K562 (cell line): Measurements from ENCODE around the gene SLC24A3. TPM values are rescaled to one million over a fixed set of nuclear protein-coding genes. Genes with fewer than 3 reads are reported as not detected.

Source experiments
- ATAC-seq: fragments of 200-7000 bp; cut with Tn5 transposase; 3 replicates; pipeline ENCODE4 v1.9.1; 2020; ENCODE audit warnings: moderate library complexity
- BruUV-seq: library from RNA; stranded (reverse); fragments of 400-500 nt; replicated peaks from 2 replicates; lab custom pipeline; 2021; lab: Mats Ljungman, UMichigan
- CTCF ChIA-PET: fragments of 300-600 bp; formaldehyde crosslinking; extraction: SDS; loops from one replicate; lab custom pipeline; 2021; ENCODE audit warnings: low intra/inter-chr PET ratio; lab: Yijun Ruan, JAX
- POLR2A ChIA-PET: fragments of 300-600, 350-650 bp; sonication (Branson Sonifier 250); formaldehyde crosslinking; extraction: SDS; loops from one replicate; lab custom pipeline; 2021; ENCODE audit warnings: antibody characterized with exemption, inconsistent platforms; lab: Yijun Ruan, JAX
- DNase-seq, 4 experiments: peaks; one replicate each; pipeline versions ENCODE4 v3.0.0 to v3.0.0-alpha.2; 2011 to 2018; ENCODE audit warnings: low spot score in 3 of 4, mixed read lengths in 3 of 4; ENCODE audit errors: extremely low read depth in 1 of 4
- FAIRE-seq: peaks from 2 replicates; lab custom pipeline; 2011; peaks lifted over from hg19 to GRCh38; lab: Jason Lieb, UNC
- H2AFZ ChIP-seq: 2 replicates; pipeline ENCODE4 v1.6.0; 2011; ENCODE audit warnings: low read depth, low read length, control low read depth, inconsistent platforms
- H3K27ac ChIP-seq: fragments of 200-600 bp; 3 replicates; pipeline ENCODE4 v1.8.0; 2011; ENCODE audit warnings: low read depth, mild to moderate bottlenecking, control low read depth, inconsistent platforms, low read length, moderate library complexity, mixed read lengths; ENCODE audit errors: extremely low read depth
- H3K27me3 ChIP-seq, 2 experiments: fragments of 300-600 bp in 1 of 2; 2 replicates in 1 of 2; 3 replicates in 1 of 2; pipeline versions ENCODE4 v1.6.0 to v1.8.0; 2011; ENCODE audit warnings: inconsistent platforms in 2 of 2, low read length in 2 of 2, mild to moderate bottlenecking in 1 of 2, mixed read lengths in 1 of 2, moderate library complexity in 1 of 2; ENCODE audit not compliant: control insufficient read depth in 2 of 2, insufficient read depth in 2 of 2
- H3K36me3 ChIP-seq: fragments of 300-600 bp; 3 replicates; pipeline ENCODE4 v1.8.0; 2011; ENCODE audit warnings: mild to moderate bottlenecking, low read length, inconsistent platforms; ENCODE audit not compliant: control insufficient read depth, insufficient read depth
- H3K4me1 ChIP-seq, 2 experiments: fragments of 200-600 bp in 1 of 2; replicated peaks in 1 of 2; 2 replicates in 1 of 2; 3 replicates in 1 of 2; pipeline versions ENCODE4 v1.5.1 to v1.8.0; 2011; ENCODE audit warnings: inconsistent platforms in 2 of 2, low read length in 2 of 2, mild to moderate bottlenecking in 1 of 2, mixed read lengths in 1 of 2, moderate library complexity in 1 of 2; ENCODE audit not compliant: control insufficient read depth in 2 of 2, insufficient read depth in 2 of 2
- H3K4me2 ChIP-seq: 2 replicates; pipeline ENCODE4 v1.6.1; 2011; ENCODE audit warnings: low read length, control low read depth, inconsistent platforms, mixed read lengths; ENCODE audit not compliant: insufficient read depth
- H3K4me3 ChIP-seq: fragments of 200-600 bp; sonication (generic), shearing (Covaris generic); 2 replicates; pipeline ENCODE4 v1.5.1; 2016; ENCODE audit warnings: control low read depth, inconsistent platforms
- H3K79me2 ChIP-seq: fragments of 200-600 bp; 3 replicates; pipeline ENCODE4 v1.8.0; 2011; ENCODE audit warnings: low read length, inconsistent platforms; ENCODE audit not compliant: control insufficient read depth, insufficient read depth
- H3K9ac ChIP-seq, 2 experiments: 2 replicates each; pipeline versions ENCODE4 v1.6.0 to v1.6.1; 2011; ENCODE audit warnings: low read depth in 2 of 2, low read length in 2 of 2, control low read depth in 1 of 2, inconsistent platforms in 1 of 2, mild to moderate bottlenecking in 1 of 2, mixed read lengths in 1 of 2; ENCODE audit not compliant: insufficient read depth in 1 of 2
- H3K9me1 ChIP-seq: one replicate; pipeline ENCODE4 v1.6.0; 2011; ENCODE audit warnings: inconsistent platforms, mild to moderate bottlenecking, low read length, moderate library complexity; ENCODE audit not compliant: control insufficient read depth, insufficient read depth
- H3K9me3 ChIP-seq: replicated peaks from 2 replicates; pipeline ENCODE4 v1.5.1; 2011; ENCODE audit warnings: low read depth, low read length, inconsistent platforms; ENCODE audit not compliant: control insufficient read depth, insufficient read depth
- H4K20me1 ChIP-seq: replicated peaks from 2 replicates; pipeline ENCODE4 v1.6.1; 2011; ENCODE audit warnings: low read length, inconsistent platforms, mixed read lengths; ENCODE audit not compliant: control insufficient read depth, insufficient read depth
- CBX5 ChIP-seq: IDR thresholded peaks from 2 replicates; pipeline ENCODE4 v1.6.1; 2014; ENCODE audit warnings: low read depth, borderline replicate concordance
- E2F8 ChIP-seq: fragments of 450-650 bp; IDR thresholded peaks from 2 replicates; pipeline ENCODE4 v1.7.1; 2018; ENCODE audit warnings: mild to moderate bottlenecking, low read depth; ENCODE audit not compliant: partially characterized antibody
- ESRRB ChIP-seq: fragments of 250-450 bp; sonication (Bioruptor Pico); IDR thresholded peaks from 2 replicates; pipeline ENCODE4 v1.5.0; 2020; ENCODE audit warnings: mild to moderate bottlenecking, moderate library complexity, borderline replicate concordance
- ETV1 ChIP-seq: fragments of 450-650 bp; conservative IDR thresholded peaks from 2 replicates; pipeline ENCODE4 v1.6.1; 2016; ENCODE audit warnings: missing genetic modification characterization, control low read depth, low read depth, missing compliant biosample characterization
- FOXJ2 ChIP-seq: fragments of 200-800 bp; sonication (Bioruptor generic); IDR thresholded peaks from 2 replicates; pipeline ENCODE4 v1.6.1; 2016; ENCODE audit warnings: missing genetic modification characterization, missing compliant biosample characterization
- HOXB6 ChIP-seq: fragments of 250-450 bp; sonication (Bioruptor Pico); IDR thresholded peaks from 2 replicates; pipeline ENCODE4 v1.5.1; 2022; ENCODE audit warnings: mild to moderate bottlenecking, borderline replicate concordance
- NFATC3 ChIP-seq: fragments of 450-650 bp; IDR thresholded peaks from 2 replicates; pipeline ENCODE4 v1.6.1; 2017; ENCODE audit warnings: mild to moderate bottlenecking
- POLR2H ChIP-seq: IDR thresholded peaks from 2 replicates; pipeline ENCODE4 v1.6.1; 2016; ENCODE audit warnings: missing genetic modification characterization, low read depth, mild to moderate bottlenecking, control low read depth, missing compliant biosample characterization, moderate library complexity
- SMARCC2 ChIP-seq: fragments of 450-650 bp; IDR thresholded peaks from 2 replicates; pipeline ENCODE4 v1.6.1; 2017; ENCODE audit warnings: antibody characterized with exemption, moderate library complexity, mild to moderate bottlenecking, low read depth
- SP1 ChIP-seq: sonication (generic); formaldehyde crosslinking; IDR thresholded peaks from 2 replicates; pipeline ENCODE4 v1.8.1; 2022; ENCODE audit warnings: mild to moderate bottlenecking, missing genetic modification reagents
- SRSF3 ChIP-seq: fragments of 200-400 bp; formaldehyde crosslinking; IDR thresholded peaks from 2 replicates; pipeline ENCODE4 v1.6.1; 2016; ENCODE audit warnings: mild to moderate bottlenecking, low read length, moderate library complexity; ENCODE audit not compliant: insufficient read depth
- TEAD2 ChIP-seq: fragments of 450-650 bp; IDR thresholded peaks from 2 replicates; pipeline ENCODE4 v1.6.1; 2016; ENCODE audit warnings: missing genetic modification characterization, control low read depth, missing compliant biosample characterization
- USF1 ChIP-seq: sonication (generic); formaldehyde crosslinking; IDR thresholded peaks from 2 replicates; pipeline ENCODE4 v1.9.0; 2022; ENCODE audit warnings: mild to moderate bottlenecking, missing genetic modification reagents
- ZNF165 ChIP-seq: fragments of 250-450 bp; sonication (Bioruptor Pico); IDR thresholded peaks from 2 replicates; pipeline ENCODE4 v1.4.0; 2020; ENCODE audit warnings: borderline replicate concordance
- ZNF695 ChIP-seq: fragments of 450-650 bp; formaldehyde crosslinking; IDR thresholded peaks from 2 replicates; pipeline ENCODE4 v1.4.0; 2020; ENCODE audit warnings: mild to moderate bottlenecking, moderate library complexity
- ZNF75A ChIP-seq: fragments of 450-650 bp; formaldehyde crosslinking; IDR thresholded peaks from 2 replicates; pipeline ENCODE4 v1.4.0; 2020; ENCODE audit warnings: mild to moderate bottlenecking
- WGBS: fragments of 100-300 bp; shearing (Covaris generic); methylation state at CpG from one replicate; pipeline ENCODE4 v1.1.6; 2016; ENCODE audit warnings: low coverage, mixed read lengths; ENCODE audit not compliant: insufficient coverage; ENCODE audit errors: missing lambda C conversion rate; 5-methylcytosine and 5-hydroxymethylcytosine counted together
- in situ Hi-C: fragments of 300-500 bp; cut with MboI; formaldehyde crosslinking; loops from 4 replicates; pipeline ENCODE4 v1.15.0; 2018; ENCODE audit warnings: inconsistent platforms, mixed read lengths
- intact Hi-C: fragments of 100-400 bp; cut with micrococcal nuclease; formaldehyde crosslinking; loops from 2 replicates; pipeline ENCODE4 v1.14.2; 2022
- polyA plus RNA-seq, 8 experiments: library from polyadenylated mRNA; depleted of rRNA in 4 of 8; stranded (reverse) in 5 of 8; unstranded in 3 of 8; fragments of >200 nt; fragmentation: Nextera tagmentation in 2 of 8; fragmentation: Illumina TruSeq in 1 of 8; extraction: Ambion mirVana in 2 of 8; extraction: Trizol in 1 of 8; gene quantifications; 2 replicates each; pipeline versions ENCODE4 v1.2.1 to v1.2.3, GENCODE V29; 2011 to 2014; ENCODE audit warnings: inconsistent platforms in 1 of 8, missing spikeins in 1 of 8
- total RNA-seq, 7 experiments: library from RNA; depleted of rRNA in 6 of 7; stranded (reverse); fragments of >200 nt in 6 of 7; fragmentation: Illumina TruSeq in 2 of 7; extraction: Trizol in 2 of 7; gene quantifications; 2 replicates each; pipeline versions ENCODE4 v1.2.1 to v1.2.3, GENCODE V29; 2011 to 2021; ENCODE audit warnings: low replicate concordance in 1 of 7
- TF ChIP-seq, protein P1 (sequence below): sonication (generic); formaldehyde crosslinking; IDR thresholded peaks from 2 replicates; pipeline ENCODE4 v1.4.0; 2020; ENCODE audit warnings: mild to moderate bottlenecking, missing genetic modification reagents
- TF ChIP-seq, protein P2 (sequence below): conservative IDR thresholded peaks from 2 replicates; pipeline ENCODE4 v1.6.1; 2011; ENCODE audit warnings: low read depth, mild to moderate bottlenecking, low read length; ENCODE audit not compliant: control insufficient read depth

The SLC24A3 gene
- total and polyA plus RNA-seq, 9 of the 15 experiments (the other 6 are each of a cell fraction or from before 2014, with no cell fraction given), result not detected

DNA sequence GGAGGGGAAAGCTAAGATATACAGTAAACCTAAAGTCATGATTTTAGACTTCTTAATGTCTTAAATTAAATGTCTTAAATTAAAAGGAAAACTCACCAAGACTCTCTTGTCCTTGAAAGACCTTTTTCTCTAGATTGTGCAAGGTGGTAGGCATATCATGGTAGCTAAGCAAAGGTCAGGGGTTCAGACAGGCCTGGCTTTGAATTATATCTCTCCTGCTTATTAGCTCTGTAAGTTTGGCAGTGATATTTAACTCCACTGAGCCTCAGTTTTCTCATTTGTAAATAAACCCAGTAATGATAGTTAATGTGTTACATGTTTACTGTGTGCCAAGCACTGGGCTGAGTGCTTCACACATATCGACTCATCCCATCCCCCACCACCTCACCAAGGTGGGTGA is 203.3 kb downstream of the SLC24A3 start:
- no peaks in the 10 kb centered on the region for H3K36me3 ChIP-seq
- intact Hi-C loops (no loop called here), in situ Hi-C loops (no loop called here)
- H3K4me1 ChIP-seq, result no peaks in the 10 kb centered on the region
- DNase-seq (no peak), ATAC-seq (no peak), FAIRE-seq (no peak)
- H3K79me2 ChIP-seq, result no peaks in the 10 kb centered on the region
- no peak overlapping the region for H3K27ac ChIP-seq
- POLR2A ChIA-PET, result no interaction called here
- no peaks in the 10 kb centered on the region for H4K20me1 ChIP-seq
- H3K4me3 ChIP-seq, result no peak overlapping the region
- CTCF ChIA-PET, result no interaction called here
- H3K9me3 ChIP-seq, result no peaks in the 10 kb centered on the region
- 0% methylated on average over 1 of the region's 1 CpG for WGBS
- no peak overlapping the region for H2AFZ ChIP-seq
- no TSS peak for BruUV-seq
- H3K4me2 ChIP-seq, result no peak overlapping the region
- H3K9me1 ChIP-seq, result no peaks in the 10 kb centered on the region
- no peak overlapping the region for H3K9ac ChIP-seq
- H3K27me3 ChIP-seq, result no peaks in the 10 kb centered on the region
- TF ChIP-seq POLR2H (no peak), SP1 (no peak), E2F8 (no peak), SRSF3 (no peak), USF1 (CRISPR knock-in tag) (no peak), ESRRB (CRISPR knock-in tag) (no peak), ETV1 (tag) (no peak), ZNF165 (no peak), SMARCC2 (no peak), NFATC3 (no peak), ZNF75A (CRISPR knock-in tag) (no peak), TEAD2 (tag) (no peak), CBX5 (no peak), ZNF695 (CRISPR knock-in tag) (no peak), FOXJ2 (tag) (no peak), HOXB6 (CRISPR knock-in tag) (no peak)
- TF ChIP-seq, protein P1, sequence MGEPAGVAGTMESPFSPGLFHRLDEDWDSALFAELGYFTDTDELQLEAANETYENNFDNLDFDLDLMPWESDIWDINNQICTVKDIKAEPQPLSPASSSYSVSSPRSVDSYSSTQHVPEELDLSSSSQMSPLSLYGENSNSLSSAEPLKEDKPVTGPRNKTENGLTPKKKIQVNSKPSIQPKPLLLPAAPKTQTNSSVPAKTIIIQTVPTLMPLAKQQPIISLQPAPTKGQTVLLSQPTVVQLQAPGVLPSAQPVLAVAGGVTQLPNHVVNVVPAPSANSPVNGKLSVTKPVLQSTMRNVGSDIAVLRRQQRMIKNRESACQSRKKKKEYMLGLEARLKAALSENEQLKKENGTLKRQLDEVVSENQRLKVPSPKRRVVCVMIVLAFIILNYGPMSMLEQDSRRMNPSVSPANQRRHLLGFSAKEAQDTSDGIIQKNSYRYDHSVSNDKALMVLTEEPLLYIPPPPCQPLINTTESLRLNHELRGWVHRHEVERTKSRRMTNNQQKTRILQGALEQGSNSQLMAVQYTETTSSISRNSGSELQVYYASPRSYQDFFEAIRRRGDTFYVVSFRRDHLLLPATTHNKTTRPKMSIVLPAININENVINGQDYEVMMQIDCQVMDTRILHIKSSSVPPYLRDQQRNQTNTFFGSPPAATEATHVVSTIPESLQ (CRISPR knock-in tag), result no peak
- TF ChIP-seq, protein P2, sequence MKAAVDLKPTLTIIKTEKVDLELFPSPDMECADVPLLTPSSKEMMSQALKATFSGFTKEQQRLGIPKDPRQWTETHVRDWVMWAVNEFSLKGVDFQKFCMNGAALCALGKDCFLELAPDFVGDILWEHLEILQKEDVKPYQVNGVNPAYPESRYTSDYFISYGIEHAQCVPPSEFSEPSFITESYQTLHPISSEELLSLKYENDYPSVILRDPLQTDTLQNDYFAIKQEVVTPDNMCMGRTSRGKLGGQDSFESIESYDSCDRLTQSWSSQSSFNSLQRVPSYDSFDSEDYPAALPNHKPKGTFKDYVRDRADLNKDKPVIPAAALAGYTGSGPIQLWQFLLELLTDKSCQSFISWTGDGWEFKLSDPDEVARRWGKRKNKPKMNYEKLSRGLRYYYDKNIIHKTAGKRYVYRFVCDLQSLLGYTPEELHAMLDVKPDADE, result no peak
